ENCODE results near the gene RNF169. TPM values are rescaled to one million over a fixed set of nuclear protein-coding genes. Genes with fewer than 3 reads are reported as not detected.

Gene RNF169
- total RNA-seq, 4 donors from 2014 or later = 18.8 to 26.4 (median 21.2) TPM

- TF ChIP-seq POLR2A (IDR thresholded peaks at IDR 0.05) (no peak), EP300 (IDR thresholded peaks at IDR 0.05) (no peak), CTCF (IDR thresholded peaks at IDR 0.05) (no peak), POLR2AphosphoS5 (IDR thresholded peaks at IDR 0.05) (no peak)
- WGBS = 97% methylated on average over 6 of the region's 13 CpGs
- H3K36me3 ChIP-seq = no peaks in the 10 kb centered on the region
Measured at GRCh38 chr11:74703211-74703610, 45.4 kb upstream of the RNF169 start.

GRCh38 chr11:74707182-74707581 lies 41.5 kb upstream of the RNF169 start:
- 97% methylated on average over 3 of the region's 3 CpGs for WGBS
- DNase-seq (ENCODE audit: low spot score in 2 of 2) = no peak
- Histone ChIP-seq H3K4me3 (no peak overlapping the region), H3K4me1 (no peaks in the 10 kb centered on the region), H3K9me3 (no peaks in the 10 kb centered on the region), H3K27me3 (no peaks in the 10 kb centered on the region), H3K27ac (no peak overlapping the region), H3K36me3 (no peaks in the 10 kb centered on the region)
- TF ChIP-seq POLR2A (IDR thresholded peaks at IDR 0.05) = no peak

More at GRCh38 chr11:74703211-74703610, 45.4 kb upstream of the RNF169 start:
- H3K27ac ChIP-seq = no peak overlapping the region
- no peaks in the 10 kb centered on the region for H3K27me3 ChIP-seq
- no peaks in the 10 kb centered on the region for H3K9me3 ChIP-seq
- no peaks in the 10 kb centered on the region for H3K4me1 ChIP-seq
- no peak overlapping the region for H3K4me3 ChIP-seq
- no peak for DNase-seq (ENCODE audit: low spot score in 2 of 2)

GRCh38 chr11:74707602-74708510 lies 40.8 kb upstream of the RNF169 start:
- Histone ChIP-seq H3K4me3 (no peak overlapping the region), H3K27me3 (no peaks in the 10 kb centered on the region), H3K36me3 (no peaks in the 10 kb centered on the region), H3K27ac (no peak overlapping the region), H3K9me3 (no peaks in the 10 kb centered on the region), H3K4me1 (no peaks in the 10 kb centered on the region)
- TF ChIP-seq CTCF (IDR thresholded peaks at IDR 0.05) (no peak), POLR2A (IDR thresholded peaks at IDR 0.05) (no peak), POLR2AphosphoS5 (IDR thresholded peaks at IDR 0.05) (no peak), EP300 (IDR thresholded peaks at IDR 0.05) (no peak)
- WGBS = 88% methylated on average over 10 of the region's 10 CpGs
- no peak for DNase-seq (ENCODE audit: low spot score in 2 of 2)

GRCh38 chr11:74709175-74709574 lies 39.5 kb upstream of the RNF169 start:
- Histone ChIP-seq H3K27ac (no peak overlapping the region), H3K27me3 (no peaks in the 10 kb centered on the region), H3K4me3 (no peak overlapping the region), H3K36me3 (no peaks in the 10 kb centered on the region), H3K4me1 (no peaks in the 10 kb centered on the region), H3K9me3 (no peaks in the 10 kb centered on the region)
- no peak for DNase-seq (ENCODE audit: low spot score in 2 of 2)
- WGBS = 82% methylated on average over 3 of the region's 3 CpGs
- TF ChIP-seq POLR2AphosphoS5 (IDR thresholded peaks at IDR 0.05) (no peak), EP300 (IDR thresholded peaks at IDR 0.05) (no peak), CTCF (IDR thresholded peaks at IDR 0.05) (no peak), POLR2A (IDR thresholded peaks at IDR 0.05) (no peak)

- no peak for DNase-seq (ENCODE audit: low spot score in 2 of 2)
- no peaks in the 10 kb centered on the region for H3K4me1 ChIP-seq
- no peaks in the 10 kb centered on the region for H3K27me3 ChIP-seq
- WGBS = 76% methylated on average over 8 of the region's 8 CpGs
- TF ChIP-seq POLR2A (IDR thresholded peaks at IDR 0.05) = no peak
- no peak for TF ChIP-seq EP300 (IDR thresholded peaks at IDR 0.05)
- no peak for TF ChIP-seq POLR2AphosphoS5 (IDR thresholded peaks at IDR 0.05)
- TF ChIP-seq CTCF (IDR thresholded peaks at IDR 0.05) = no peak
- no peaks in the 10 kb centered on the region for H3K9me3 ChIP-seq
- H3K4me3 ChIP-seq = no peak overlapping the region
- no peak overlapping the region for H3K27ac ChIP-seq
- H3K36me3 ChIP-seq = no peaks in the 10 kb centered on the region
Measured at GRCh38 chr11:74710281-74710938, 38.2 kb upstream of the RNF169 start.

All from suprapubic skin (tissue), 4 donors.